ENCODE data around the gene REST. TPM values are rescaled to one million over a fixed set of nuclear protein-coding genes. Genes with fewer than 3 reads are reported as not detected.

The REST gene
- total RNA-seq: 51.4 to 57.4 TPM (median 54.5 TPM) in 3 replicates
- long read RNA-seq, full-length matches to known transcripts: 8 of 22 reads
- long read RNA-seq, partial matches to known transcripts: 4 of 22 reads
- long read RNA-seq, other reads (novel, unspliced or antisense): 10 of 22 reads

- H3K4me1 Mint-ChIP-seq (ENCODE audit: low read depth): peaks cover 37% of the 10 kb centered on the region
- H3K9me3 Mint-ChIP-seq (ENCODE audit: low read depth): no peaks in the 10 kb centered on the region
- peak within 1 kb of the TSS; percentile 83 for H3K27ac Mint-ChIP-seq (ENCODE audit: unreplicated experiment)
- peak within 1 kb of the TSS; percentile 81 for H3K4me3 Mint-ChIP-seq (ENCODE audit: unreplicated experiment)
- DNase-seq (ENCODE audit: low spot score): no peak
- no peaks in the 10 kb centered on the region for H3K27me3 Mint-ChIP-seq (ENCODE audit: low read depth)
- TF ChIP-seq, protein P1, sequence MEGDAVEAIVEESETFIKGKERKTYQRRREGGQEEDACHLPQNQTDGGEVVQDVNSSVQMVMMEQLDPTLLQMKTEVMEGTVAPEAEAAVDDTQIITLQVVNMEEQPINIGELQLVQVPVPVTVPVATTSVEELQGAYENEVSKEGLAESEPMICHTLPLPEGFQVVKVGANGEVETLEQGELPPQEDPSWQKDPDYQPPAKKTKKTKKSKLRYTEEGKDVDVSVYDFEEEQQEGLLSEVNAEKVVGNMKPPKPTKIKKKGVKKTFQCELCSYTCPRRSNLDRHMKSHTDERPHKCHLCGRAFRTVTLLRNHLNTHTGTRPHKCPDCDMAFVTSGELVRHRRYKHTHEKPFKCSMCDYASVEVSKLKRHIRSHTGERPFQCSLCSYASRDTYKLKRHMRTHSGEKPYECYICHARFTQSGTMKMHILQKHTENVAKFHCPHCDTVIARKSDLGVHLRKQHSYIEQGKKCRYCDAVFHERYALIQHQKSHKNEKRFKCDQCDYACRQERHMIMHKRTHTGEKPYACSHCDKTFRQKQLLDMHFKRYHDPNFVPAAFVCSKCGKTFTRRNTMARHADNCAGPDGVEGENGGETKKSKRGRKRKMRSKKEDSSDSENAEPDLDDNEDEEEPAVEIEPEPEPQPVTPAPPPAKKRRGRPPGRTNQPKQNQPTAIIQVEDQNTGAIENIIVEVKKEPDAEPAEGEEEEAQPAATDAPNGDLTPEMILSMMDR (IDR thresholded peaks at IDR 0.05): no peak
- peaks cover 4% of the 10 kb centered on the region for H3K36me3 Mint-ChIP-seq (ENCODE audit: low read depth)
Observed at GRCh38 chr4:56907489-56908205, at the start of gene REST. REST (plus strand) TSS chr4:56907900; CDS start chr4:56910639, 2,739 bp downstream.

DNA sequence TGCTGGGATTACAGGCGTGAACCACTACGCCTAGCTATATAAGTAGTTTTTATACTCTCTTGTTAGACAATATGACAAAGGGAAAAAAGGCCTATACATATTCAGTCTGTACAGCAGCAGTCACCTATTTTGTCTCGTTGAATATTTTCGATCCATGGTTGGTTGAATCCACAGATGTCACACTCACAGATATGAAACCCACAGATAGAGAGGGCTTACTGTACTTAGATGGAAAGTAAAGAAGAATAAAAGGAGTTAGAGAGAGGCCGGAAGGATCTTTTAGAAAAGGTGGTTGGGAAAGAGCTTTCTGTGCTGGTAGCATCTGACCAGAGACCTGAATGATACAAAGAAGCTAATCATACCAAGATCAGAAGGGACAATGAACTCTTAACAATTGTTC is 47.9 kb upstream of the REST start:
- no peaks in the 10 kb centered on the region for H3K36me3 Mint-ChIP-seq (ENCODE audit: low read depth)
- TF ChIP-seq, protein P1 (IDR thresholded peaks at IDR 0.05): no peak
- H3K27me3 Mint-ChIP-seq (ENCODE audit: low read depth): peaks cover 14% of the 10 kb centered on the region
- no peaks in the 10 kb centered on the region for H3K9me3 Mint-ChIP-seq (ENCODE audit: low read depth)
- H3K4me3 Mint-ChIP-seq (ENCODE audit: unreplicated experiment): no peak overlapping the region
- no peak for DNase-seq (ENCODE audit: low spot score)
- no peak overlapping the region for H3K27ac Mint-ChIP-seq (ENCODE audit: unreplicated experiment)
- no peaks in the 10 kb centered on the region for H3K4me1 Mint-ChIP-seq (ENCODE audit: low read depth)

DNA sequence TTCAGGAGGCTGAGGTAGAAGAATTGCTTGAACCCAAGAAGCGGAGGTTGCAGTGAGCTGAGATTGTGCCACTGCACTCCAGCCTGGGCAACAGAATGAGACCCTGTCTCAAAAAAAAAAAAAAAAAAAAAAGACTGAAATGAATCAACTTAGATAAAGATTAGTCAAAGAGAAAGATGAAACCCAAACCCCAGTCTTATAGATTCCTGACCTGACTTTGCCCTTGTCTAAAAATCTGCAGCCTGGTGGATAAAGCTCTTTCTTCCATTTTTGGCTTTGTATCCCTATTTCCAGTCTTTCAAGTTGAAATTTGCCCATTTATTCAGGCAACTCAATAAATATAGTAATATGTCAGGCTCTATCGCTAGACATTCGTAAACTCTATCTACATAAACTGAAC is 46.9 kb upstream of the REST start:
- no peak overlapping the region for H3K4me3 Mint-ChIP-seq (ENCODE audit: unreplicated experiment)
- H3K27ac Mint-ChIP-seq (ENCODE audit: unreplicated experiment): no peak overlapping the region
- H3K36me3 Mint-ChIP-seq (ENCODE audit: low read depth): no peaks in the 10 kb centered on the region
- TF ChIP-seq, protein P1 (IDR thresholded peaks at IDR 0.05): no peak
- peaks cover 13% of the 10 kb centered on the region for H3K27me3 Mint-ChIP-seq (ENCODE audit: low read depth)
- no peak for DNase-seq (ENCODE audit: low spot score)
- H3K4me1 Mint-ChIP-seq (ENCODE audit: low read depth): no peaks in the 10 kb centered on the region
- H3K9me3 Mint-ChIP-seq (ENCODE audit: low read depth): no peaks in the 10 kb centered on the region

DNA sequence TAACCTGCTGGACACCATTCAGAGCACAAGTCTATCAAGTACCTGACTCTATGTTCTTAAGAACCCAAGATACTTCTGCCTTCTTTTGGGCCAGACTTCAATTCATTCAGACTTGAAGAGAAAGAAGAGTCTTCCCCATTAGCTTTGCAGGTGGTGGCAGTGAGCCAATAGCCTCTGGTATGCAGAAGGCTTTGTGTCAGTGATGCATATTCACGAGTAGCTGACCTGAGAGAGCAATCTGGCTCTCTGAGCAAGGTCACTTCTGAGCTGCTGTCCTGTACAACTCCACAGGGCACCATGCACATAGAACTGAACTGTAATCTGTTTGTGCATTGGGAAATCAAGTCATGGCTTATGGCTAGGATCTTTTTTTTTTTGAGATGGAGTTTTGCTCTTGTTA is 46.3 kb upstream of the REST start:
- Mint-ChIP-seq H3K27me3 (ENCODE audit: low read depth) (peaks cover 11% of the 10 kb centered on the region), H3K36me3 (ENCODE audit: low read depth) (no peaks in the 10 kb centered on the region), H3K4me3 (ENCODE audit: unreplicated experiment) (no peak overlapping the region), H3K9me3 (ENCODE audit: low read depth) (no peaks in the 10 kb centered on the region), H3K4me1 (ENCODE audit: low read depth) (no peaks in the 10 kb centered on the region), H3K27ac (ENCODE audit: unreplicated experiment) (no peak overlapping the region)
- TF ChIP-seq, protein P1 (IDR thresholded peaks at IDR 0.05): no peak
- peak; percentile 4 for DNase-seq (ENCODE audit: low spot score)

DNA sequence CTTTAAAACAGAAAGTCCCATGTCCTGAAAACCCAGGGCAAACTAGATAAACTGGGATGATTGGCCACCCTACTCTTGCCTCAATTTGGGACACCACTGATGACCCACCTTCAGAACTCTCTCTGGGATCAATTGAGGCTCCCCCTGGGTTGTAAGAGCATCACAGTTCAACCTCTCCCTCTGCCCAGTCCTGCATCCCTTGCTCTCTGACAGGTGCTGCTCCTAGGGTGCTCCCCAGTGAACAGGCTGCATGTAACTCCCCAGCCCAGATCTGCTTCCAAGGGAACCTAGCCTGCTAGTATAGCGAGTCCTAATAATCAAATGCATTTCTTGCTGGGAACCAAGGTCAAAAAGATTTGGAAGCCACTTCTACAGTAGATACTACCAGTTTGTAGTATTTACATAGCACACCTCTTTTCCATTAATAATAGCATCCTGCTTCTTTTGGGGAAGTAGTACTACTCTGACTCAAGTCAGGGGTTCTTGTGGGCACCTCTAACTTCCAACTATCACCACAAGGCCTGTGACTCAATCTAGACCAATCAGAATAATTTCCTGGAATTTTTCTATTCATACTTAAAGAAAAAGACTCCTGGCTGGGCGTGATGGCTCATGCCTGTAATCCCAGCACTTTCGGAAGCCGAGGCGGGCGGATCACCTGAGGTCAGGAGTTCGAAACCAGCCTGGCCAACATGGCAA is 44.1 kb upstream of the REST start:
- TF ChIP-seq, protein P1 (IDR thresholded peaks at IDR 0.05): no peak

More for the DNA sequence above, 44.1 kb upstream of the REST start:
- no peaks in the 10 kb centered on the region for H3K9me3 Mint-ChIP-seq (ENCODE audit: low read depth)
- no peaks in the 10 kb centered on the region for H3K36me3 Mint-ChIP-seq (ENCODE audit: low read depth)
- H3K27ac Mint-ChIP-seq (ENCODE audit: unreplicated experiment): no peak overlapping the region
- peaks cover 2% of the 10 kb centered on the region for H3K27me3 Mint-ChIP-seq (ENCODE audit: low read depth)
- DNase-seq (ENCODE audit: low spot score): peak; percentile 20
- no peak overlapping the region for H3K4me3 Mint-ChIP-seq (ENCODE audit: unreplicated experiment)
- H3K4me1 Mint-ChIP-seq (ENCODE audit: low read depth): no peaks in the 10 kb centered on the region

Measured in chondrocyte (in vitro differentiated cells).